Stomach (tissue), 9 donors: ENCODE data around the gene RFT1. TPM values are rescaled to one million over a fixed set of nuclear protein-coding genes. Genes with fewer than 3 reads are reported as not detected.

ENCODE experiments used
- DNase-seq, 2 donors: peaks; one replicate each; pipeline versions ENCODE4 v3.0.0 to v3.0.0-alpha.2; 2013 to 2019
- H3K27ac ChIP-seq, 5 donors: fragments of 200-600 bp in 4 of 5; sonication (generic) in 4 of 5; one replicate each; pipeline ENCODE4 v1.5.1; 2013 to 2019; ENCODE audit warnings: mild to moderate bottlenecking in 1 of 5, moderate library complexity in 1 of 5
- H3K27me3 ChIP-seq, 3 donors: fragments of 200-600 bp; sonication (generic); one replicate each; pipeline ENCODE4 v1.5.1; 2017 to 2019; ENCODE audit warnings: mixed run types in 1 of 3
- H3K36me3 ChIP-seq, 4 donors: fragments of 200-600 bp; sonication (generic); 1 replicate in 3 of 4; 2 replicates in 1 of 4; pipeline ENCODE4 v1.5.1; 2016 to 2019
- H3K4me1 ChIP-seq, 4 donors: fragments of 200-600 bp; sonication (generic); one replicate each; pipeline ENCODE4 v1.5.1; 2016 to 2019
- H3K4me3 ChIP-seq, 4 donors: fragments of 200-600 bp; sonication (generic) in 3 of 4; one replicate each; pipeline ENCODE4 v1.5.1; 2016 to 2019; ENCODE audit warnings: mild to moderate bottlenecking in 1 of 4
- H3K9me3 ChIP-seq, 4 donors: fragments of 200-600 bp; sonication (generic); one replicate each; pipeline ENCODE4 v1.5.1; 2016 to 2019
- EP300 ChIP-seq: sonication (generic); formaldehyde crosslinking; IDR thresholded peaks from one replicate; pipeline ENCODE4 v1.6.1; 2017; ENCODE audit warnings: antibody characterized with exemption
- POLR2A ChIP-seq, 4 donors: fragments of 450-650 bp; IDR thresholded peaks; one replicate each; pipeline ENCODE4 v1.6.1; 2016; ENCODE audit warnings: antibody characterized with exemption in 4 of 4, control low read depth in 2 of 4, mild to moderate bottlenecking in 1 of 4, moderate library complexity in 1 of 4
- POLR2AphosphoS5 ChIP-seq, 3 donors: sonication (generic); formaldehyde crosslinking; IDR thresholded peaks; one replicate each; pipeline ENCODE4 v1.6.1; 2016; ENCODE audit warnings: antibody characterized with exemption in 3 of 3
- whole genome bisulfite sequencing, 5 donors: extraction: QIAGEN DNeasy Blood & Tissue Kit in 3 of 5; methylation state at CpG; one replicate each; pipeline versions ENCODE4 v1.1.5 to v1.1.7; 2013 to 2018; 5-methylcytosine and 5-hydroxymethylcytosine counted together
- intact Hi-C: fragments of 100-400 bp; cut with DNase I; formaldehyde crosslinking; loops from one replicate; pipeline ENCODE4 v1.15.1; 2023; ENCODE audit warnings: low total_unique reads
- polyA plus RNA-seq, 3 donors: library from polyadenylated mRNA; stranded (reverse); fragments of 200-250 nt; gene quantifications; one replicate each; pipeline ENCODE4 v1.2.3, GENCODE V29; 2013
- total RNA-seq, 5 donors: library from RNA; depleted of rRNA; stranded (reverse); fragments of >200 nt; gene quantifications; one replicate each; pipeline versions ENCODE4 v1.1.0 to v1.2.3, GENCODE V29; 2014 to 2016
- TF ChIP-seq, protein P1 (sequence below), 7 experiments: fragments of 450-650 bp in 4 of 7; fragments of 200-600 bp in 3 of 7; sonication (generic) in 3 of 7; IDR thresholded peaks; one replicate each; pipeline ENCODE4 v1.5.1; 2016 to 2019; ENCODE audit warnings: antibody characterized with exemption in 7 of 7, control low read depth in 2 of 7, mild to moderate bottlenecking in 1 of 7
- donor health status: healthy with polysubstance abuse.
- donor health status: Bipolar disorder and iron deficiency.
- donor health status: healthy.

The RFT1 gene
- total and polyA plus RNA-seq, 8 donors = 3.3 to 16.8 (median 7.6) TPM; not detected in 1

DNA sequence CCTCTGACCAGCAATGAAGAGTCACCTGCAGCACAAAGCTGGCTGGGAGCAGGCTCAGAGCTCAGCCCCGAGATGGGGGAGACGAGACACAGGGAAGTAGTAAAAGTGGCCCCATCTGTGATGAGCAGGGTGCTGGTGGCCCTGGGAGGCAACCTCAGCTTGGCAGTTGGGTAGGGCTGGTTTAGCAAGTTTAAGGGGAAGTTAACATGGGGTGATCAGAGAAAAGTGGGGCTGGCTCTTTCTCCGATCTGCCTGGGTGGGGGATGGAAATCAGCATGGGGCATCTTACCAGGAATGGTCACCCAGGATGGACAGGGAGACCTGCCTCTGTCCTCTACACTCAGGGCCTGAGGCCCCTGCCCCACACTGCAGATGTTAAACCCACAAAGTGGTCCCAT lies 54.5 kb downstream of the RFT1 start:
- TF ChIP-seq POLR2AphosphoS5 (IDR thresholded peaks at IDR 0.05) (no peak), EP300 (no peak), POLR2A (IDR thresholded peaks at IDR 0.05) (no peak)
- TF ChIP-seq, protein P1, sequence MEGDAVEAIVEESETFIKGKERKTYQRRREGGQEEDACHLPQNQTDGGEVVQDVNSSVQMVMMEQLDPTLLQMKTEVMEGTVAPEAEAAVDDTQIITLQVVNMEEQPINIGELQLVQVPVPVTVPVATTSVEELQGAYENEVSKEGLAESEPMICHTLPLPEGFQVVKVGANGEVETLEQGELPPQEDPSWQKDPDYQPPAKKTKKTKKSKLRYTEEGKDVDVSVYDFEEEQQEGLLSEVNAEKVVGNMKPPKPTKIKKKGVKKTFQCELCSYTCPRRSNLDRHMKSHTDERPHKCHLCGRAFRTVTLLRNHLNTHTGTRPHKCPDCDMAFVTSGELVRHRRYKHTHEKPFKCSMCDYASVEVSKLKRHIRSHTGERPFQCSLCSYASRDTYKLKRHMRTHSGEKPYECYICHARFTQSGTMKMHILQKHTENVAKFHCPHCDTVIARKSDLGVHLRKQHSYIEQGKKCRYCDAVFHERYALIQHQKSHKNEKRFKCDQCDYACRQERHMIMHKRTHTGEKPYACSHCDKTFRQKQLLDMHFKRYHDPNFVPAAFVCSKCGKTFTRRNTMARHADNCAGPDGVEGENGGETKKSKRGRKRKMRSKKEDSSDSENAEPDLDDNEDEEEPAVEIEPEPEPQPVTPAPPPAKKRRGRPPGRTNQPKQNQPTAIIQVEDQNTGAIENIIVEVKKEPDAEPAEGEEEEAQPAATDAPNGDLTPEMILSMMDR (IDR thresholded peaks at IDR 0.05) = no peak
- Histone ChIP-seq H3K27me3 (no peaks in the 10 kb centered on the region), H3K4me1 (peaks cover 6 to 22% (median 20%) of the 10 kb centered on the region in 4 donors), H3K27ac (no peak overlapping the region), H3K9me3 (no peaks in the 10 kb centered on the region), H3K36me3 (peaks cover 0 to 9% (median 4%) of the 10 kb centered on the region in 4 donors), H3K4me3 (no peak overlapping the region)
- DNase-seq = no peak
- intact Hi-C loops = loop anchor here (10.0 kb wide), 2 partner anchors 221 to 331 kb away; no protein-coding TSS in a partner anchor
- WGBS, 5 donors = 70 to 91% (median 82%) methylated on average over 3 of the region's 3 CpGs

- intact Hi-C loops = loop anchor here (10.0 kb wide), 2 partner anchors 220 to 330 kb away; no protein-coding TSS in a partner anchor
- peaks cover 0 to 9% (median 4%) of the 10 kb centered on the region in 4 donors for H3K36me3 ChIP-seq
- no peak overlapping the region for H3K27ac ChIP-seq
- peaks cover 6 to 22% (median 20%) of the 10 kb centered on the region in 4 donors for H3K4me1 ChIP-seq
- H3K27me3 ChIP-seq = no peaks in the 10 kb centered on the region
- H3K9me3 ChIP-seq = no peaks in the 10 kb centered on the region
- no peak for DNase-seq
- TF ChIP-seq POLR2AphosphoS5 (IDR thresholded peaks at IDR 0.05) = no peak
- no peak for TF ChIP-seq POLR2A (IDR thresholded peaks at IDR 0.05)
- TF ChIP-seq, protein P1 (IDR thresholded peaks at IDR 0.05) = no peak
- no peak for TF ChIP-seq EP300
- H3K4me3 ChIP-seq = no peak overlapping the region
- 74 to 84% (median 79%) methylated on average over 7 to 9 of the region's 9 CpGs for WGBS, 5 donors
Measured at GRCh38 chr3:53074761-53075742, 55.2 kb downstream of the RFT1 start.

DNA sequence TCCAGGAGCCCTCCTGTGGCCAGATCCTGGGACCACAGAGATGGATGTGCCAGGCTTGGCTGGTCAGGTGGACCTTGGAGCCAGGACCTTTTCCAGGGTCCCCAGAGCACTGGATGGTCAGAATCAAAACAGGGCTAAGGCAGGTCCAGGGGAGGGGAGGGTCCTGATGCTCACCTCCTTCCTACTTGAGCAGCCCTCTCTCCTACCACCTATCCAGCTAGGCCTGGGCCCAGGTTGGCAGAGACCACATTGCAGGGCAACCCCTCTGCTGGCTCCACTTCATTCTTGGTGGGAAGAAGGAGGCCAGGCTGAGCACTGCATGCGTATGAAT lies 55.9 kb downstream of the RFT1 start:
- no peak for TF ChIP-seq POLR2A (IDR thresholded peaks at IDR 0.05)
- TF ChIP-seq POLR2AphosphoS5 (IDR thresholded peaks at IDR 0.05) = no peak
- no peak for TF ChIP-seq EP300
- intact Hi-C loops = loop anchor here (10.0 kb wide), 2 partner anchors 220 to 330 kb away; no protein-coding TSS in a partner anchor
- peaks cover 0 to 9% (median 4%) of the 10 kb centered on the region in 4 donors for H3K36me3 ChIP-seq
- no peaks in the 10 kb centered on the region for H3K9me3 ChIP-seq
- DNase-seq = no peak
- H3K4me3 ChIP-seq = no peak overlapping the region
- WGBS, 5 donors = 86 to 97% (median 92%) methylated on average over 1 of the region's 1 CpG
- H3K4me1 ChIP-seq = peaks cover 6 to 22% (median 20%) of the 10 kb centered on the region in 4 donors
- H3K27me3 ChIP-seq = no peaks in the 10 kb centered on the region
- H3K27ac ChIP-seq = no peak overlapping the region

GRCh38 chr3:53073553-53074365 lies 56.5 kb downstream of the RFT1 start:
- H3K36me3 ChIP-seq = peaks cover 0 to 9% (median 4%) of the 10 kb centered on the region in 4 donors
- no peaks in the 10 kb centered on the region for H3K9me3 ChIP-seq
- TF ChIP-seq, protein P1 (IDR thresholded peaks at IDR 0.05) = no peak
- TF ChIP-seq EP300 = no peak
- no peak for TF ChIP-seq POLR2A (IDR thresholded peaks at IDR 0.05)
- TF ChIP-seq POLR2AphosphoS5 (IDR thresholded peaks at IDR 0.05) = no peak
- peak overlapping the region; percentile 38 to 83 (median 75) for H3K27ac ChIP-seq
- DNase-seq = no peak
- intact Hi-C loops = loop anchor here (10.0 kb wide), 2 partner anchors 219 to 329 kb away; no protein-coding TSS in a partner anchor
- 76 to 79% (median 78%) methylated on average over 16 to 17 of the region's 17 CpGs for WGBS, 5 donors
- peak overlapping the region; percentile 72 to 93 (median 74) for H3K4me3 ChIP-seq
- no peaks in the 10 kb centered on the region for H3K27me3 ChIP-seq
- H3K4me1 ChIP-seq = peaks cover 6 to 22% (median 20%) of the 10 kb centered on the region in 4 donors
